Body of pancreas (tissue), 4 donors: ENCODE results near the gene ZNF423. TPM values are rescaled to one million over a fixed set of nuclear protein-coding genes. Genes with fewer than 3 reads are reported as not detected.

Source experiments
- ATAC-seq: fragments of 150-250 bp; one replicate; pipeline ENCODE4 v1.9.1; 2016
- DNase-seq, 4 donors: peaks; one replicate each; pipeline ENCODE4 v3.0.0-alpha.2; 2019
- H3K27ac ChIP-seq, 4 donors: fragments of 200-600 bp; sonication (generic); 1 replicate in 3 of 4; 2 replicates in 1 of 4; pipeline versions ENCODE4 v1.5.1 to v1.6.1; 2016 to 2019; ENCODE audit warnings: mild to moderate bottlenecking in 1 of 4, mixed read lengths in 1 of 4, moderate library complexity in 1 of 4
- H3K27me3 ChIP-seq, 2 donors: fragments of 200-600 bp; sonication (generic); one replicate each; pipeline ENCODE4 v1.6.0; 2016; ENCODE audit warnings: mild to moderate bottlenecking in 1 of 2
- H3K36me3 ChIP-seq, 2 donors: fragments of 200-600 bp; sonication (generic); replicated peaks in 1 of 2; 2 replicates each; pipeline ENCODE4 v1.5.1; 2016; ENCODE audit warnings: low read depth in 2 of 2; ENCODE audit not compliant: insufficient read depth in 1 of 2
- H3K4me1 ChIP-seq: fragments of 200-600 bp; sonication (generic); one replicate; pipeline ENCODE4 v1.6.0; 2016
- H3K4me3 ChIP-seq, 2 donors: fragments of 200-600 bp; sonication (generic); 1 replicate in 1 of 2; 2 replicates in 1 of 2; pipeline ENCODE4 v1.5.1; 2016 to 2019
- H3K9me3 ChIP-seq, 3 donors: fragments of 200-600 bp; sonication (generic); 1 replicate in 2 of 3; 2 replicates in 1 of 3; pipeline ENCODE4 v1.5.1; 2016
- POLR2A ChIP-seq, 3 donors: fragments of 450-650 bp; IDR thresholded peaks; one replicate each; pipeline ENCODE4 v1.6.1; 2016; ENCODE audit warnings: antibody characterized with exemption in 3 of 3, mild to moderate bottlenecking in 2 of 3
- WGBS, 2 donors: methylation state at CpG; one replicate each; pipeline ENCODE4 v1.1.5; 2017; 5-methylcytosine and 5-hydroxymethylcytosine counted together
- intact Hi-C: fragments of 100-400 bp; cut with DNase I; formaldehyde crosslinking; loops from one replicate; pipeline ENCODE4 v1.15.1; 2023
- total RNA-seq, 2 donors: library from RNA; depleted of rRNA; stranded (reverse); fragments of >200 nt; gene quantifications; one replicate each; pipeline ENCODE4 v1.1.0, GENCODE V29; 2016
- TF ChIP-seq, protein P1 (sequence below), 7 experiments: fragments of 450-650 bp in 4 of 7; fragments of 200-600 bp in 3 of 7; sonication (generic) in 3 of 7; IDR thresholded peaks; one replicate each; pipeline ENCODE4 v1.5.1; 2016 to 2019; ENCODE audit warnings: antibody characterized with exemption in 7 of 7

Gene ZNF423
- total RNA-seq, 2 donors from 2014 or later, result 4.2 to 9.2 TPM

DNA sequence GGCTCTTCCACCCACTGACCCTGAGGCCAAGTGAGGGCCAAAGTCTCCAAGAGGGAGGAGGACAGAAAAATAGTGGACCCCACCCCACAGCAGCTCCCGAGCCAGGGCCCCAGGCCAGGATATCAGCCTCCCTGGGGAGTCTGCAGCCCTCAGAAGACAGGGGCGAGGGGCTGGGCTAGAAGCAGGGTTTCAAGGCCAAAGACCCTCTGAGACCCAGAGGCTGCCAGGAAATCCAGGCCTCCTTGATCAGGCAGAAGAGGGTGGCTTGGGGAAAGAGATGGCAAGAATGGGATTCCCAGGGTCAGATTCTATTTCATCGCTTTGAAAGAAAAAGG, 156.1 kb downstream of the ZNF423 start:
- no peaks in the 10 kb centered on the region for H3K4me1 ChIP-seq
- H3K9me3 ChIP-seq, result no peaks in the 10 kb centered on the region
- WGBS, 2 donors, result 78 to 96% methylated on average over 3 of the region's 3 CpGs
- DNase-seq (no peak), ATAC-seq (no peak)
- H3K27ac ChIP-seq, result no peak overlapping the region
- H3K36me3 ChIP-seq, result no peaks in the 10 kb centered on the region
- no peaks in the 10 kb centered on the region for H3K27me3 ChIP-seq
- H3K4me3 ChIP-seq, result no peak overlapping the region
- intact Hi-C loops, result no loop called here
- TF ChIP-seq, protein P1, sequence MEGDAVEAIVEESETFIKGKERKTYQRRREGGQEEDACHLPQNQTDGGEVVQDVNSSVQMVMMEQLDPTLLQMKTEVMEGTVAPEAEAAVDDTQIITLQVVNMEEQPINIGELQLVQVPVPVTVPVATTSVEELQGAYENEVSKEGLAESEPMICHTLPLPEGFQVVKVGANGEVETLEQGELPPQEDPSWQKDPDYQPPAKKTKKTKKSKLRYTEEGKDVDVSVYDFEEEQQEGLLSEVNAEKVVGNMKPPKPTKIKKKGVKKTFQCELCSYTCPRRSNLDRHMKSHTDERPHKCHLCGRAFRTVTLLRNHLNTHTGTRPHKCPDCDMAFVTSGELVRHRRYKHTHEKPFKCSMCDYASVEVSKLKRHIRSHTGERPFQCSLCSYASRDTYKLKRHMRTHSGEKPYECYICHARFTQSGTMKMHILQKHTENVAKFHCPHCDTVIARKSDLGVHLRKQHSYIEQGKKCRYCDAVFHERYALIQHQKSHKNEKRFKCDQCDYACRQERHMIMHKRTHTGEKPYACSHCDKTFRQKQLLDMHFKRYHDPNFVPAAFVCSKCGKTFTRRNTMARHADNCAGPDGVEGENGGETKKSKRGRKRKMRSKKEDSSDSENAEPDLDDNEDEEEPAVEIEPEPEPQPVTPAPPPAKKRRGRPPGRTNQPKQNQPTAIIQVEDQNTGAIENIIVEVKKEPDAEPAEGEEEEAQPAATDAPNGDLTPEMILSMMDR (IDR thresholded peaks at IDR 0.05), result no peak
- TF ChIP-seq POLR2A (IDR thresholded peaks at IDR 0.05), result no peak

DNA sequence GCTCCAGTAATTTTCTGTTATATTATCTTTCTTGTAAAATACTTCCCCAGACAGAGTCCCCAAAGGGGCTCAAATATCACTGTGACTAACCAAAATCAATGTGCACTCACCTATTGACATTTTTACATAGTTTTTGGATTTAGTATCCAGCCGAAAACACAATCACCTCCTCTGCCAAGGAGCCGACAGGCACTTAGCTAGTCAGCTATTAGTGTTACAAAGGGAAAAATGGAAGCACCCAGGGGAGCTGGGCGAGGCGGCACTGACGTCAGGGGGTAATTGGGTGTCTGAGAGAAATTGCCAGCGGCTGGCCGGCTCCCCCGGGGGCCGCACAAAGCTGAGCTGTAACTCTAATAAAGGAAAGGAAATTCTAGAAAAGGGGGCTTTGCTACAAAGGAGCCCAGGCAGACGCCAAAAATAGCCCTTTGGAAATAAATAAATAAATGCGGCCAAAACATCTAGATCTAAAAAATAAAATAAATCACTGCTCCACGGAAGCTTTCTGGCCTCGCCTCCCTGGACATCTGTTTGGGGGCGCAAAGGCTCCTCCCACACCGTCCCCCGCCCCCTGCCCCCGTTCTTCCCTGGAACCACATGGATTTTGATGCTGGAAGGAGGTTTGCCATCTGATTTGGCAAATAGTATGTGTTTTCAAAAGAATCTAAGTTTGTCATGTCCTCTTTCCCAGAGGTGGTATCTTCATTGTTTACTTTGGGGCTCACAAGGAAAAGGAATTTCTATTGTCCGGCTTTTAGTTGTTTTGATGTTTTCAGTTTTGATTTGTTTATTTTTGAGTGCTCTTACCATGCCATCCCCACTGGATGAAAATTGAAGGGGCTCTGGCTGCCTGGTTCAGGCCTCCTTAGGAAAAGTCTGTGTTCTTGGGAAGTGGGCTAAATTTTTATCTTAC, 156.7 kb downstream of the ZNF423 start:
- Histone ChIP-seq H3K27ac (no peak overlapping the region), H3K9me3 (no peaks in the 10 kb centered on the region), H3K27me3 (no peaks in the 10 kb centered on the region), H3K4me3 (no peak overlapping the region), H3K36me3 (no peaks in the 10 kb centered on the region), H3K4me1 (no peaks in the 10 kb centered on the region)
- intact Hi-C loops, result no loop called here
- peak in 1 of 4 donors; percentile 3 for DNase-seq
- 78% methylated on average over 18 of the region's 18 CpGs for WGBS, 2 donors
- peak; percentile 33 for ATAC-seq
- no peak for TF ChIP-seq POLR2A (IDR thresholded peaks at IDR 0.05)
- TF ChIP-seq, protein P1 (IDR thresholded peaks at IDR 0.05), result no peak

DNA sequence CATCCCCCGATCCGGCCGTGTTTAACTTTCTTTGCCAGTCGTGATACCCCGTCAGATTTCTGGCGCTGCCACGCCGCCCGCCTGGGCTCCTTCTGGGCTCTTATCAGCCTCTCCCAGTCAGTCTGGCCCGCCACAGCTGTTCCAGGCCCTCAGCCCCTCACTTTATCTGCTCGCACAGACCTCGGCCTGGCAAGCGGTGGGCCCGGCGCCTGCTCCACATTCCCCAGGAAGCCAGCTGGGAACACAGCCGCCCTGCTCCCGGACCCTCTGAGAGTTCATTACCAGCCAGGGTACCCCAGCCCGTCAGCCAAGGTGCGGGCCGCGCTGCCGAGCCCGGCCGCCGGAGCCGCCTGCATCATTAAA, 157.5 kb downstream of the ZNF423 start:
- ATAC-seq, result no peak
- H3K27ac ChIP-seq, result no peak overlapping the region

DNA sequence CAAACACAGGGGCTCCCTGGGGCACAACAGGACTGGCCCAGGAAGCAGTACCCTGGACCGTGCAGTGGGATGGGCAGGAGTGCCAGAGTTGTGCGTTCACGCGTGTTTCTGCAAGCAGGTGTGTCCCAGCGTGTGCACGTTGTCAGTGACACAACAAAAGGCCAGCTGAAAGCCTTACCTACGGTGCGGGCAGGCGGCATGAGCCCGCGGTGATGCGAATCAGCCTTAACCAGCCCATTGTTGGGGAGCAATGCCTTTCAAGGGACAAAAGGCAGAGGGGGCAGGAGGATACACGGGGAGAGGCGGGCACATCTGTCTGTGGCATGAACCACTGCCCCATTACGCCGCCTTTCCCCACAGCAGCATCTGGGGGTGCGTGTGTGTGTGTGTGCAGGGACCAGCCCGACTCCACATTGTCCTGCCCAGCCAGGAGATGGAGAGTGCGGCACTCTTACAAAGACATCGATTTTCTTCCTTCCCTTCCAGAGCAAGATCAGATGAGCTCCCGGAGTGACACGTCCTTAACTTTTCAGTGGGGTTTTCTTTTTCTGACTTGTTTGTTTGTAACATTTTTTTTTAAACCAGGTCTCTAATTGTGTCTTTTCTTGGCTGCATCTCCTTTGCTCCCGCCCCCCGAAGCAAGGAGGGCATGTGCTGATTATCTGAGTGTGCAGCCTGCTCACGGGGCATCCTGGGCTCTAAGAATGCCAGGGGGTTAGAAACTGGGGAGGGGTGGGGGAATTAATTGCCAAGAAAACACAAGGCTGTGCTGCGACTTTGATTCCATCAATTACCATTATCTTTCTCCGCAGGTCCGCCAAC, 158.1 kb downstream of the ZNF423 start:
- WGBS, 2 donors, result 79 to 90% methylated on average over 27 to 28 of the region's 28 CpGs
- ATAC-seq (no peak), DNase-seq (no peak)
- no peaks in the 10 kb centered on the region for H3K9me3 ChIP-seq
- no peaks in the 10 kb centered on the region for H3K4me1 ChIP-seq
- TF ChIP-seq, protein P1 (IDR thresholded peaks at IDR 0.05), result no peak
- TF ChIP-seq POLR2A (IDR thresholded peaks at IDR 0.05), result no peak
- no peak overlapping the region for H3K4me3 ChIP-seq
- intact Hi-C loops, result no loop called here
- no peaks in the 10 kb centered on the region for H3K27me3 ChIP-seq
- no peak overlapping the region for H3K27ac ChIP-seq
- no peaks in the 10 kb centered on the region for H3K36me3 ChIP-seq

More for the DNA sequence above, 157.5 kb downstream of the ZNF423 start:
- H3K27me3 ChIP-seq, result no peaks in the 10 kb centered on the region
- H3K4me1 ChIP-seq, result no peaks in the 10 kb centered on the region
- WGBS, 2 donors, result 75 to 87% methylated on average over 26 of the region's 26 CpGs
- H3K4me3 ChIP-seq, result no peak overlapping the region
- TF ChIP-seq, protein P1 (IDR thresholded peaks at IDR 0.05), result no peak
- no peak for TF ChIP-seq POLR2A (IDR thresholded peaks at IDR 0.05)
- H3K9me3 ChIP-seq, result no peaks in the 10 kb centered on the region
- no peak for DNase-seq
- no peaks in the 10 kb centered on the region for H3K36me3 ChIP-seq
- intact Hi-C loops, result no loop called here
